HG03565 (cell line): ENCODE measurements around the gene ZNF524.
"Not testable (repeated sequence)": the region's sequence is repeated elsewhere in the genome, so short reads cannot be mapped to it uniquely, and the experiment has no call there.

Experiments used
- ATAC-seq: cut with Tn5 transposase; IDR thresholded peaks from one replicate; pipeline ENCODE4 v1.9.1; 2021; ENCODE audit warnings: mild to moderate bottlenecking, moderate library complexity; ENCODE audit not compliant: unreplicated experiment

The ZNF524 gene, protein sequence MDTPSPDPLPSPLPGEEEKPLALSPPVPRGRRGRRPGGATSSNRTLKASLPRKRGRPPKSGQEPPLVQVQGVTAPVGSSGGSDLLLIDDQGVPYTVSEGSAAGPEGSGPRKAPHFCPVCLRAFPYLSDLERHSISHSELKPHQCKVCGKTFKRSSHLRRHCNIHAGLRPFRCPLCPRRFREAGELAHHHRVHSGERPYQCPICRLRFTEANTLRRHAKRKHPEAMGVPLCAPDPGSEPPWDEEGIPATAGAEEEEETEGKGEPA

DNA sequence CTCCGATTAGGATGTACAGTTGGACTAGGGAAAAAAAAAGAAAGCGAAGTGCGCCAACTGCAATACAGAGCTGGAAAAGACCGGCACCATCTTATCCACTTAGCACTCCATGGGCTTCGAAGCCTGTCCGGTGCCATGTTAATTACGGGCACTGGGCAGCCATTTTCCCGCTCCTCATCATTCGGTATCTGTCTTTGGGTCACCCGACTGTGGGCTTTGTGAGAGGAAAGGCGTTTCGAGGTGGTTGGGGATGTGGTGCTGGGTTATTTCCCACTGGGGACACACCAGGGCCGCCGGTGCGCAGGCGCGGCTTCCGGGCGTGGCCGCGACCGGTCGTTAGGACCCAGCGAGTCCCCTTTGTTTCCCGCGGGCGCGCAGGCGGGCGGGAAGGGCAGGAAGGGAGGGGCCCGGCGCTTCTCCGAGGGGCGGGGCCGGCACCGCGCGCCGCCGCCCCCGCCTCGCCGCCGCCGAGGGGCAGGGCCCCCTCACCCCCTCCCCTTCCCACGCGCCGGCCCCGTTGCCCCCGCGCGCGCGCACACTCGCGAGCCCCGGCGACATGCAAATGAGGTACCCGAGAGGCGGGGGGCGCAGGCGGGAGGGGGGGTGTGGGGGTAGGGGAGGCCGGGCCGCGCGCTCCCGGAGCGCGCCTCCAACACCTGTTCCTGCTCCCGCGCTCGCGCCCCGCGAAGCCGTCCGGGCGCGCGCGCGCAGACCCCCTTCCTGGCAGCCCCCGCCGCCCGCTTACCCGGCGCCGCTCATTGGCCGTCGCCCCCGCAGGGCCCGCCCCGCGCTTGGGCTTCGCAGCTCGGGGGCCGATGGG is at the start of gene ZNF524:
ZNF524 (plus strand) TSS at position 447 of the 820 bp plus-strand sequence. CDS start 1,825 bp downstream, outside the sequence.
- peak; percentile 28 for ATAC-seq

DNA sequence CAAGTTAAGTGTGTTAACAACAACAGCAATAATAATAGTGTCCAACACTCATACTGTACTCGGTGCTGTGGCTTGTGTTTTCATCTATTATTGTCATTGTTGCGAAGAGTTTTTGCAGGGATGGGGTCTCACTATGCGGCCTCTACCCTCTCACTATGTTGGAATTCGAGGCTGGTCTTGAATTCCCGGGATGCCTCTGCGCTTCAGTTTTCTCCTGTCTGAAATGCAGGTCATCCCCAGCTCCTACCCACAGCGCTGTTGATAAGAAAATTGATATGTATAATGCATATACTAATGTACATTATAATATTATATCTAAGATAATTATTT is 49.8 kb upstream of the ZNF524 start:
- ATAC-seq = no peak

DNA sequence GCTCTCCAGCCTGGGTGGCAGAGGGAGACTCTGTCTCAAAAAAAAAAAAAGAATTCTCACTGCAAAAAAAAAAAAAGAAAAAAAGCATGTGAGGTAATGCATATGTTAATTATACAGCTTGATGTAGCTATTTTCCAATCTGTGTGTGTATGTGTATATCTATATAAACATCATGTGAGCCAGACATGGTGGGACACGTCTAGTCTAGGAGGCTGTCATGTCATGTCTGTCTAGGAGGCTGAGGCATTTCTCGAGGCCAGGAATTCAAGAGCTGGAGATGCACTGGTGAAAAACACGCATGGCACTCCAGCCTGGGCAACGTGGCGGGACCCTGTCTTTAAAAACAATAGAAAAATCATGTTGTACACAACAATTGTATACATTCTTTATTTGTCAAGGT is 47.9 kb upstream of the ZNF524 start:
- ATAC-seq = no peak

DNA sequence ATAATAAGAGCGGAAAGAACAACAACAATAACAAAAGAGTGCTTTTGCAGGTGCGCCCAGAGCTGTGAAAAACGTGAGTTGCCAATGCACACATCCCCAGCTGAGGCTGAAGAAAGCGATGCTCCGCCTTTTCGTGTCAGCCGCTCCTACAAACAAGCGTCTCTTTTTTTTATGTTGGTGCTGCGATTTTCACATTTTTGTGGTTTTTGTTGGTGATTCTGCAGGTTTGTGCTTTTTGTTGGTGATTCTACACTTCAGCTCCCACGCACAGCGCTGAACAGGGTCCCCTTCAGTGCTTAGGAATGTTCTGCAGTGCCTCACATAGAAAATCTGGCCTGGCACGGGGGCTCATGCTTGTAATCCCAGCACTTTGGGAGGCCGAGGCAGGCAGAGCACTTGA is 47.5 kb upstream of the ZNF524 start:
- no peak for ATAC-seq

DNA sequence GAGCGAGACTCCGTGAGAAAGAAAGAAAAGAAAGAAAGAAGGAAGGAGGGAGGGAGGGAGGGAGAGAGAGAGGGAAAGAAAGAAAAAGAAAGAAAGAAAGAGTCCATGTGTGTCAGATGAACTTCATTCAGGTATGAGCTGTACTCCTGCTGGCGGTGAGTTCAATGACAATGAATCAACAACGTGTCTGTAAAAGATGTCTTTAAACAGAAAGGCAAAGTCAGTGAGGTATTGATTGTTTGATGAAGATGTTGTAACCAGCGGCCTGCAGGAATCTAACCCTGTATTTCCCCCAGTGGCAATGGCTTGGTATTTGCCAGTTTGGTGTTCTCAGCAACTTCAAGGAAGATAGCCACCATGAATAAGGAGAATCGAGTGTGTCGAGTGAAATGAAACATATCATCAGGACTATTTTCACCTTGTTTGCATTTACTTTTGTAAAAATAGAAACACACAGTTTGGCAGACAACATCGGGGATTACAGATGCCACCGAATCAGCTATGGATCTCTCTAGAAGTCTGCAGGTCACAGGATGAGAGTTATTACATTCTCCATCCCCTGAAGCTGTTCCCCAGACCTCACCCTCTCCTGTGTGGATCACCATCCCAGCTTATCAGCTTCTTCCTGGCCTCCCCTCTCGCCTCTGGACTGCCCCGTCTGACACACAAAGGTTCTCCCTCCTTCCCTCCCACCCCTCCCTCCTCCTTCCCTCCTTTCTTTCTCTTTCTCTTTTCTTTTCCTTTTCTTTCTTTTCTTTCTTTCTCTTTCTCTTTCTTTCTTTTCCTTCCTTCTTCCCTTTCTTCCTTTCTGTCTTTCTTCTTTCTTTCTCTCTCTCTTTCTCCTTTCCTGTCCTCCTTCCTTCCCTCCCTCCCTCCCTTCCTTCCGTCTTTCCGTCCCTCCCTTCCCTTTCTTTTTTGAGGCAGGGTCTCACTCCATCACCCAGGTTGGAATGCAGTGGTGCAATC is 46.6 kb upstream of the ZNF524 start:
- ATAC-seq = no peak

DNA sequence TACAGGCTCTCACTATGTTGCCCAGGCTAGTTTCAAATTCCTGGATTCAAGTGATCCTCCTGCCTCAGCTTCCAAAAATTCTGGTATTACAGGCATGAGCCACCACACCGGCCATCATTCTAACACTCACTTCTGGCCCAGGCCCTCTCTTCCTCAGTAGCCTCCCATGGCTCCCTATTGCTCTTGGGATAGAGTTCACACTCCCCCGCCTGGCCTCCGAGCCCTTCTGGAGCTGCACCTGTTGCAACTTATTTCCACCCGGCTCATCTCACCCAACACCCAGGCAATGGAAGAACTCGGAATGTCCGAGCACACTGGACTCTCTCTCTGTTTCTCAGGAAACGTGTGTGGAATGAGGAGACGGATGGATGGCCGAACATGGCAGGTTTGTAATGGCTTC is 45.8 kb upstream of the ZNF524 start:
- ATAC-seq = no peak

DNA sequence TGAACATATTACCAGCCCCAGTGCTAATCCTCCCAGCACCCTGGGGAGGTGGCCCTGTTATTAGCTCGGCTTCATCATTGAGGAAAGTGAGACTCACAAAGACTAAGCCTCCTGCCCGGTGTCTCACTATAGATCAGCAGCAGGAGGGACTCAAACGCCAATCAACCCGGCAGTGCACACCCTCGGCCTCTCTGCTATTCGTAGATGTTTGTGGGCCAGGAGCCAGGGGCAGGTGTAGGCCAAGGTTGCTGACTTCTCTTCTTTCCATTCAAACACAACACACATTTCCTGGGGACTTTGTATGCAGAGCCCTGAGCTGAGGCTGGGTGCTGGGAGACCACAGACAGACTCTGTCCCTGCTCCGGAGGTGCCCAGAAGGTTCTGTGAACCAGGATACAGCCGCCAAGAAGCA is 45.3 kb upstream of the ZNF524 start:
- ATAC-seq = no peak

DNA sequence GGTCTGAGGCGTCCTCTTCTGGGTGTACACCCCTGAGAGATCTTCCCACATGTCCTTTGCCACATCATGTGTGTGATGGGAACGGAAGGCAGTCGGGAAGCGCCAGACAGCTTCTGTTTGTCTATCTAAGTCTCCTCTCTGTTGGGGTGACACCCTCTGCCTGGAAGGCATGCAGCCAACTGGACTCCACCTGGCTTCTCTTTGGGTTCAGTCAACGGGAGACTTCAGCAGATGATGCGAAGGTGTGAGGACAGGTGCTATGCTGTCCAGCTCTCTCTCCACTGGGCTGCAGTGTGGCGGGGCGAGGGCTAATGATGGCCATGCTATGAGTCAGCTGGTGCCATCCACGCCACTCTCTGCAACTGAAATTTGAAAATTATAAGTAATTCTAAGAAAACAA is 40.4 kb upstream of the ZNF524 start:
- no peak for ATAC-seq

DNA sequence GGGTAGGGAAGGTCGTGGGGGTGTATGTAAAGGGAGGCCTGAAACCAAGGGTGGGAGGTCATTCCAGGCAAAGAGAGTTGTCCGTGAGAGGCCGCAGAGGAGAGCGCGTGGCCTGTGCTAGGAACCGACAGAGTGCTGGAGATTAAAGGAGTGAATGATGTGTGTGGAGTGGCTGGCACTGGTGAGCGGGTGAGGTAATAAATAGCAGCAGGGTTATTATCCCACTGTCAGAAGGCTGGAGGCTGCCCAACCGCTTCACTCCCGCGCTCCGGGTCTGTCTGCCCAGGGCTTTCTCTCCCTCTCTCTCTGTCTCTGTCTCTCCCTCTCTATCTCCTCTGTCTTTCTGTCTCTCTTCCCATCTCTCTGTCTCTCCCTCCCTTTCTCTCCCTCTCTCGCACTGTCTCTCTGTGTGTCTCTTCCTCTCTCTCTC is 36.8 kb upstream of the ZNF524 start:
- ATAC-seq = no peak

DNA sequence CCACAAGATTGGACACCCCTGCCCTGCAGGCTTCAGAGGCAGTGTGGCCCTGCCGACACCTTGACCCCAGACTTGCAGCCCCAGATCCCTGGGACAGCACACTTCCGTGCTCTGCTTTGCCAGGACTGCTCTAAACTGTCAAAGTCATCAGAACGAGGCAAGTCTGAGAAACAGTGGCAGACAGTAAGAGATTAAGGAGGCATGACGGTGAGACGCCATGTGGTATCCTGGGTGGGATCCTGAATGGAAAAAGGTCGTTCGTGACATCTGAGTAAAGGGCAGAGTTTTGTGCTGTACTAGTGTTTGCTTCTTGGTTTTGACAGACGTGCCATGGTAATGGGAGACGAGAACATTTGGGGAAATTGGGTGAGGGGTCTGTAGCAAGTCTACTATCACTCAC is 33.3 kb upstream of the ZNF524 start:
- no peak for ATAC-seq

DNA sequence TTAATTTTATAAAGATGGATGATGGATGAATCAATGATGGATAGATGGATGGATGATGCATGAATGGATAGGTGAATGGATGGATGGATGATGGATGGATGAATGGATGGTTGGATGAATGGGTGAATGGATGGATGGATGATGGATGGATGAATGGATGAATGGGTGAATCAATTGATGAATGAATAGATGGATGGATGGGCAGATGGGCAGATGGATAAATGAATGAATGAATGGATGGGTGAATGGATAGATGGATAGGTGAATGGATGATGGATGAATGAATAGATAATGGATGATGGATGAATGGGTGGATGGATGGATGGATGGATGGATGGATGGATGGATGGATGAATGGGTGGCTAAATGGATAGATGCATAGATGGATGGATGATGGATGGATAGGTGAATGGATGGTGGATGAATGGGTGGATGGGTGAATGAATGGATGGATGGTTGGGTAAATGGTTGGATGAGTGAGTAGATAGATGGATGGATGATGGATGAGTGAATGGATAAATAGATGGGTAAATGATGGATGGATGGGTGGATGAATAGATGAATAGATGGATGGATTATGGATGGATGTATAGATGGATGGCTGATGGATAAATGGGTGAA is 32.3 kb upstream of the ZNF524 start:
- no peak for ATAC-seq

DNA sequence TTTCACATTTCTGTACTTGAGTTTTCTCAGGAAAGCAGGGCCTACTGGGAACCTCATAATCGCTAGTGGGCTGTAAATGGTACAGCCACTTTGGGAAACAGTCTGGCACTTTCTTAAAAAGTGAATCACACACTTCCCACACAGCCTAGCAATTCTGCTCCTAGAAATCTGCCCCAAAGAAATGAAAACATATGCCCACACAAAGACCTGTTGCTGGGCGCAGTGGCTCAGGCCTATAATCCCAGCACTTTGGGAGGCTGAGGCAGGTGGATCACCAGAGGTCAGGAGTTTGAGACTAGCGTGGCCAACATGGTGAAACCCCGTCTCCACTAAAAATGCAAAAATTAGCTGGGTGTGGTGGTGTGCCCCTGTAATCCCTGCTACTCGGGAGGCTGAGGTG is 30.6 kb upstream of the ZNF524 start:
- not testable (repeated sequence) for ATAC-seq

DNA sequence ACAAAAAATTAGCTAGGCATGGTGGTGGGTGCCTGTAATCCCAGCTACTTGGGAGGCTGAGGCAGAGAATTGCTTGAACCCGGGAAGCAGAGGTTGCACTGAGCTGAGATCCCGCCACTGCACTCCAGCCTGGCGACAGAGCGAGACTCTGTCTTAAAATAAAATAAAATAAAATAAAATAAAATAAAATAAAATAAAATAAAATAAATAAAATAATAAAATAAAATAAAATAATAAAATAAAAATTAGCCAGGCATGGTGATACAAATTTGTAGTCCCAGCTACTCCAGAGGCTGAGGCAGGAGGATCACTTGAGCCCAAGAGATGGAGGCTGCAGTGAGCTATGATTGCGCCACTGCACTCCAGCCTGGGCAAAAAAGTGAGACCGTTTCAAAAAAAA is 26.2 kb upstream of the ZNF524 start:
- not testable (repeated sequence) for ATAC-seq

DNA sequence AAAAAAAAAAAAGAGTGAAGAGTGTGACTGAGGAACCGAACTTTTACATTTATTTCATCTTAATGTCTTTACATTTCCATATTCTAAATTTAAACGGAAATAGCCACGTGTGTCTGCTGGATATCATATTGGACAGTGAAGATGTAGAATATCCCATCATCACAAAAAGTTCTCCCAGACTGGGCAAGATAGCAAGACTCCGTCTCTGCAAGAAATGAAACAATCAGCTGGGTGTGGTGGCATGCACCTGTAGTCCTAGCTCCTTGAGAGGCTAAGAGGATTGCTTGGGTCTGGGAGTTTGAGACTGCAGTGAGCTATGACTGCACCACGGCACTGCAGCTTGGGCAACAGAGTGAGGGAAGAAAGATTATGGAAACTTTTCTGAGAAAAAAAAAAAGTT is 23.3 kb upstream of the ZNF524 start:
- ATAC-seq = no peak

DNA sequence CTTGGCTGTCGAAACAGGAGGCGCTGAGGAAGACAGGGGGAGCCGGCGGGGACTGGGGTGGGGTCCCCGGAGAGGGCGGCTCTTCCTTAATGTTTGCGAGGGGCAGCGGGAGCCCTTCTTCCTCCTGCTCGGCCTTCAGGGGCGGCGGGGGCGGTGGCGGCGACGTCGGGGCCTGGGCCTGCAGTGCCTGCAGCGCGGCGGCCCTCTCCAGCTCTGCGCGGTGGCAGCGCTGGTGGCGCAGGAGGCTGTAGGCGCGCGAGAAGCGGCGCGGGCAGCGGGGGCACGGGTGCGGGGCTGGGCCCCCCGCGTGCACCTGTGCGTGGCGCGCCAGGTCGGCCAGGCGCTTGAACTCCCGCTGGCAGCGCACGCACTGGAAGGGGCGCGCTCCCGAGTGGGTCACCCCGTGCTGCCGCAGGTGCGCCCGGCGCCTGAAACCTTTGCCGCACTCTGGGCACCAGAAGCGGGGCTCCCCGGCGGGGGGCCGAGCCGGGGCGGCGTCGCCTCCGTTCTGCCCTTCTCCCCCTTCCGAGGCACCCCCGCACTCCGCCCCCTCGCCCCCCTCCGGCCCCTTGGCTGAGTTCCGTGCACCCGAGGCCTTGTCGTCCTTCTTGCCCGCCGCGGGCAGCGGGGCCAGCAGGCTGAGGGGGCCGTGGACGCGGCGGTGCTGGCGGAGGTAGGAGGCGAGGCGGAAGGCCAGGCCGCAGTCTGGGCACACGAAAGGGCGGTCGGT is 21.9 kb upstream of the ZNF524 start:
- ATAC-seq = no peak

DNA sequence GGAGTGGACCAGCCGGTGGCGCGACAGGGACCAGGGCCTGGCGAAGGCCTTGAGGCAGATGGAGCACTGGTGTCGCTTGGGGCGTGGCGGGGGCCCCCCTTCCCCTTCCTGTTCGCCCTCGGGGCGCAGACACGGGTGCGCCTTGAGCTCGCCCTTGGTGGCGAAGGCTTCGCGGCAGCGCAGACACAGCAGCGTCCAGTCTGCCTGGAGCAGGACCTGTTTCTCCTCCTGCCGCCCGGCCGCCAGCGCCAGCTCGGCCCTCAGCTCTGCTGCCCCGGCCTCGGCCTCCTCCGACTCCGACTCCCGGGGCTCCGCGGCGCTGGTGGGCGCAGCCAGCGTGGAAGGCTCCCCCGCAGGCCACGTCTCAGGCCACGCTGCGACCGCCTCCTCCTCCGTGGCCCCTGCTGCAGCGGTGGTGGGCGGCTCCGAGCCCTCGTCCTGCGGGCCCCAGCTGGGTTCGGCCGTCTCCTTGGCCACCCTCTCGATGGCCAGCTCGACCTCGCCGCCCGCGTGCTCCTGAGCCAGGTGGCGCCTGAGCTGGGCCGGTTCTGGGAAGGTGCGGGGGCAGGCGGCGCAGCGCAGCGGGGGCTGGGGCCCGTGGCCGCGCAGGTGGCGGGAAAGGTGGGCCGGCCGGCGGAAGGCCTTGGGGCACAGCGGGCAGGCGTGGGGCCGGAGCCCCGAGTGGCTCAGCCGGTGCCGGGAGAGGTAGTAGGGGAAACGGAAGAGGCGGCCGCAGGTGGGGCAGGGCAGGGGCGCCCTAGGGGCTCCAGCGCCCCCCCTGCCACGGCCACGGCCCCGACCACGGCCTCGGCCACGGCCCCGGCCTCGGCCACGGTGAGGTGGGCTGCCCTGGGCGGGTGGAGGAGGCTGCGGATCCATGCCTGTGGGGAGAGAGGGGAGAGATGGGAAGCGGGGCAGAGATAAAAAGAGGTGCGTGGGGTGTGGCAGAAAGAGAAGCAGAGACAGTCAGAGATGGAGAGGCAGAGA is 21.0 kb upstream of the ZNF524 start:
- ATAC-seq = no peak

DNA sequence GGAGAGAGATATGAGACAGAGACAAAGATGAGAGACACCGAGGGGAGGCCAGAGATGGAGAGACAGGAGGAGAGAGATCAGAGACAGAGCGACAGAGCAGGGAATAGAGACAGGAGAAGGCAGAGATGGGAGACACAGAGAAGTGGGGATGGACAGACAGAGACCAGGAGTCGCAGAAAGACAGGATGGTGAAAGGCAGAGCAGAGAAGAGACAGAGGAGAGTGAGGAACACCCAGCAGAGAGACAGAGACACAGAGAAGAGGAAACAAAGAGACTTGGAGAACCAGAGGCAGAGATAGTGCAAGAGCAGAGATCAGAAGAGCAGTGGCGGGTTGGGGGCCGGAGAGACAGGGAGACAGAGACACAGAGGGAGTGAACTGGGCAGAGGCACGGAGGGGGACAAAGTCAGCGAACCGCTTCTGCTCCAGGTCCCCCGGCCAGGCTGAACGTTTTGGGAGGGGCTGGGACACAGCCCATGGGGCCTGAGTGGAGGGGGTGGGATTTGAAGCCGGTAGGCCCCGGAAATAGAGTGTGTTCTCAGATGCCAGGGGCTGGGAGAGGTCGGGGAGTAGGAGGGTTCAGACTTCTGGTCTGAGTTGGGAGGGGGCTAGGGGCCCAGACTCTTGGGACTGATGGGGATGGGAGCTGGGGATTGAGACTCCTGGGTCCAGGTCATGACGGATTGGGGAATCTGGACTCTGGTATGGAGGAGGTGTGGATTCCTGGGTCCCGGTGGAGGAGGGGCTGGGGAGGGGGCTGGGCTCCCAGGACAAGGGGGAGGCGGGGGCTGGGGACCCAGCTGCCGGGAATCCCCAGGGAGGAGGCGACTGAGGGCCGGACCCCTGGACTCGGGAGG is 20.1 kb upstream of the ZNF524 start:
- ATAC-seq = no peak

DNA sequence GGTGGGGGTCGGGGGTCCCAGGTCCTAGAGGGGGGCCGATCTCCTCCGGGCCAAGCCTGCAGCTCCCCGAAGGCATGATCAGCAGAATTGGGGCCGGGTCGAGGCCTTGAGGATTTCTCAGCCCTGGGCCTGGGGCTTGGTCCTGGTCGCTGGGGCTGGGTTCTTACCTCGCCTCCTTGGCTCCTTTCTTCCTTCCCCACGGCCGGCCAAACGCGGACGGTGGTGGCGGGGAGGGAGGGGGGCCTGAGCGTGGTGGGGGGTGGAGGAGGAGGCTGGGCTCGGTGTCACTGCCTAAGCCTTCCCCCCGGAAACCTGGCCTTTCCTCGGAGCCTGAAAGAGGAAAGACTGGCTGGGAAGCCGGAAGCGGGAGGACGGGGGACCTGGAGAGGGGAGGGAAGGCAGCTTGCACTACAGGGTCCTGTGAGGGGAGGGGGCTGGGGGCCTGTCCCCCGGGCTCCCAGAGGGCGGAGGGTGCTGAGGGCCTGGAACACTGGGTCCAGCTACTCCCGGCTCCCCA is 19.4 kb upstream of the ZNF524 start, which contains the start of gene ZNF579:
ZNF579 (minus strand) TSS at position 221 of the 517 bp plus-strand sequence. CDS start 1,209 bp downstream, outside the sequence.
- no peak for ATAC-seq
